K562 (cell line): Measurements from ENCODE around the gene ANKRD45.

ENCODE experiments used
- BACH1 ChIP-seq: fragments of 200-800 bp; sonication (Bioruptor generic); IDR thresholded peaks from 2 replicates; pipeline ENCODE4 v1.6.1; 2016; ENCODE audit warnings: missing genetic modification characterization, missing compliant biosample characterization
- CTCF ChIP-seq, 3 experiments: IDR thresholded peaks in 2 of 3; conservative IDR thresholded peaks in 1 of 3; 2 replicates each; pipeline ENCODE4 v1.5.1; 2011 to 2012; ENCODE audit warnings: low read length in 3 of 3, mild to moderate bottlenecking in 3 of 3, control low read depth in 2 of 3, improper control_type of control experiment in 1 of 3, inconsistent platforms in 1 of 3, low read depth in 1 of 3, mixed read lengths in 1 of 3, moderate library complexity in 1 of 3; ENCODE audit not compliant: insufficient read depth in 2 of 3
- EP300 ChIP-seq: IDR thresholded peaks from 2 replicates; pipeline ENCODE4 v1.6.1; 2012; ENCODE audit warnings: low read length, improper control_type of control experiment
- NFIC ChIP-seq: fragments of 450-650 bp; IDR thresholded peaks from 2 replicates; pipeline ENCODE4 v1.6.1; 2017; ENCODE audit warnings: mild to moderate bottlenecking, inconsistent platforms
- NFYB ChIP-seq: IDR thresholded peaks from 2 replicates; pipeline ENCODE4 v1.6.1; 2011; ENCODE audit warnings: mild to moderate bottlenecking, moderate library complexity; ENCODE audit not compliant: insufficient read length; ENCODE audit errors: extremely low read depth
- NR2C2 ChIP-seq, 2 experiments: fragments of 200-800 bp in 1 of 2; sonication (Bioruptor generic) in 1 of 2; sonication (generic) in 1 of 2; formaldehyde crosslinking in 1 of 2; IDR thresholded peaks; 2 replicates each; pipeline versions ENCODE4 v1.6.1 to v1.8.0; 2016 to 2022; ENCODE audit warnings: mild to moderate bottlenecking in 1 of 2, missing compliant biosample characterization in 1 of 2, missing genetic modification characterization in 1 of 2, missing genetic modification reagents in 1 of 2
- POLR2A ChIP-seq: fragments of 450-650 bp; conservative IDR thresholded peaks from 2 replicates; pipeline ENCODE4 v1.6.1; 2016
- POLR3A ChIP-seq: IDR thresholded peaks from 2 replicates; pipeline ENCODE4 v1.6.1; 2011; ENCODE audit warnings: borderline replicate concordance, mild to moderate bottlenecking, moderate library complexity; ENCODE audit not compliant: insufficient read length, insufficient read depth; ENCODE audit errors: extremely low read depth
- SAFB2 ChIP-seq: fragments of 200-400 bp; formaldehyde crosslinking; IDR thresholded peaks from 2 replicates; pipeline ENCODE4 v1.6.1; 2018; ENCODE audit warnings: borderline replicate concordance, low read length, low read depth, moderate library complexity; ENCODE audit not compliant: severe bottlenecking
- YY1 ChIP-seq, 3 experiments: IDR thresholded peaks; 2 replicates each; pipeline ENCODE4 v1.6.1; 2011; ENCODE audit warnings: low read length in 2 of 3, mild to moderate bottlenecking in 2 of 3, moderate library complexity in 2 of 3, borderline replicate concordance in 1 of 3, control low read depth in 1 of 3, low read depth in 1 of 3; ENCODE audit not compliant: insufficient read depth in 3 of 3, insufficient replicate concordance in 2 of 3, control insufficient read depth in 1 of 3, insufficient read length in 1 of 3; ENCODE audit errors: extremely low read depth in 1 of 3
- ZNF121 ChIP-seq: sonication (generic); formaldehyde crosslinking; conservative IDR thresholded peaks from 2 replicates; pipeline ENCODE4 v1.8.0; 2022; ENCODE audit warnings: missing genetic modification reagents

- TF ChIP-seq ZNF121 (CRISPR knock-in tag): no peak
- no peak for TF ChIP-seq EP300
- TF ChIP-seq NFYB: no peak
- TF ChIP-seq POLR2A: no peak
- TF ChIP-seq CTCF (IDR thresholded peaks at IDR 0.05 in 2 of 3, conservative IDR thresholded peaks at IDR 0.05 in 1 of 3; ENCODE audit: insufficient read depth in 2 of 3, low read depth in 1 of 3, low read length in 3 of 3): no peak
- no peak for TF ChIP-seq NFIC
- TF ChIP-seq SAFB2: no peak
- no peak for TF ChIP-seq POLR3A
- TF ChIP-seq YY1 (IDR thresholded peaks at IDR 0.05; ENCODE audit: borderline replicate concordance in 1 of 3, control insufficient read depth in 1 of 3, extremely low read depth in 1 of 3, insufficient read depth in 3 of 3, insufficient read length in 1 of 3, insufficient replicate concordance in 2 of 3, low read depth in 1 of 3, low read length in 2 of 3): no peak
- no peak for TF ChIP-seq NR2C2 (CRISPR knock-in tag; IDR thresholded peaks at IDR 0.05)
- TF ChIP-seq NR2C2 (tag; IDR thresholded peaks at IDR 0.05): no peak
- 0 out of 2 replicates have a peak, but pooled peaks have one; percentile 45 for TF ChIP-seq BACH1
These were observed 44.7 kb upstream of the ANKRD45 start for GRCh38 chr1:173714441-173714758.
